GM20000 (cell line): Measurements from ENCODE around the gene TTC27.

Experiments used
- DNase-seq: peaks from one replicate; pipeline ENCODE4 v3.0.0; 2012; ENCODE audit warnings: low spot score
- CTCF ChIP-seq: IDR thresholded peaks from 2 replicates; pipeline ENCODE4 v1.5.1; 2012; ENCODE audit warnings: mild to moderate bottlenecking, control low read depth; ENCODE audit errors: extremely low read depth, missing control alignments

Gene TTC27

GRCh38 chr2:32627814-32628579, at the start of gene TTC27:
TTC27 (plus strand) TSS chr2:32628050; CDS start chr2:32628293, 243 bp downstream.
- no peak for TF ChIP-seq CTCF
- peak; percentile 92 for DNase-seq

- no peak for TF ChIP-seq CTCF
Observed at GRCh38 chr2:32591669-32592463, 36.0 kb upstream of the TTC27 start.

DNA sequence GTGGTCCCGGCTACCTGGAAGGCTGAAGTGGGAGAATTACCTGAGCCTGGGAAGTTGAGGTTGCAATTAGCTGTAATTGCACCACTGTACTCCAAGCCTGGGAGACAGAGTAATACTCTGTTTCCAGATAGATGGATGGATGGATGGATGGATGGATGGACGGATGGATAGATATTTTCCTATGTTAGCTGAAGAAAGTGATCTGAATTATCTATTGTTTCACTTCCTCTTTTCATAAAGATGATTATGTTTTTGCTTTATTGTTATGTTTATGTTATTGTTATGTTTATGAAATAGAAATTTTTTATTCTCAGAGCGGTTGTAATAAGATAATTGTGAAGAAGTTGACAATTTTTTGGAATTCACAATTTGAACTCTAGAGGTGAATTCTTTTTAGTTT, 33.3 kb upstream of the TTC27 start:
- no peak for DNase-seq
- no peak for TF ChIP-seq CTCF

More at GRCh38 chr2:32591669-32592463, 36.0 kb upstream of the TTC27 start:
- DNase-seq = no peak

DNA sequence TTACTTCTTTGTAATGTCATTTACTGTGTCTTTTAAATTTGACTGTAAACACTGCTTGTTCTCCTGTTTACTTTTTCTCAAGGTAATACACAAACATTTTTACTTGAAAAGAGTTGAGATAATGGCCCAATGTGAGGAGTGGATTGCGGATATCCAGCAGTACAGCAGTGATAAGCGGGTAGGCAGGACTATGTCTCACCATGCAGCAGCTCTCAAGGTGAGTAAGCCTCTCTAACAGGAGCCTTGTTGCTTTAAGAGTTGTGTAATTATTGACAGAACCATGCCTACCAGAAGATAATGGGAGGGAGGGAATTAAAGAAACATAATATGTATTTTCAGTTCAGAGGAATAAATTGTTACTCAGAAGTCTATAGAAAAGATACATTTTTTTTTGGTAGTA, 16.5 kb upstream of the TTC27 start:
- no peak for DNase-seq
- no peak for TF ChIP-seq CTCF

- TF ChIP-seq CTCF = no peak
- no peak for DNase-seq
Observed at GRCh38 chr2:32611771-32612170, 16.1 kb upstream of the TTC27 start.

DNA sequence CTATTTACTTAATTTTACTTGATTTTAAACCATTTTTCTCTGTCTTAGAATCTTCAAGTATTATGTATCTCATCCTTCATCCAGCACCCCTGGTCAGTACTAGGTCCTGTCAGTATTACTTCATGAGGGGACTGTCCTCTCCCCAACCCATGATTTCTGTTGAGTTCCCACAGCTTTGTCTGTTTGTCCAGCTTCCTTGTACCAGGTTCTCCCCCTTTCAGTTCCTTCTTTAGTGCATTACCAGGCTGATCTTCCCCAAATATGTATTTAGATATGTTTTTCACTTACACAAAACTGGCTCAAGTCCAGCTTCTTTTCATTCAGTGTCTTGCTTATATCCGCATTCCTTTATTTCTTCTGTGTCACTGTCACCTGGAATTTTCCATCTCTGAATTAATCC, 13.8 kb upstream of the TTC27 start:
- DNase-seq = no peak
- TF ChIP-seq CTCF = no peak

- no peak for DNase-seq
- no peak for TF ChIP-seq CTCF
Observed at GRCh38 chr2:32617599-32618189, 10.2 kb upstream of the TTC27 start.
